Putamen (tissue), 1 donor: ENCODE measurements around the gene CUL4A.
"Not testable (repeated sequence)": the region's sequence is repeated elsewhere in the genome, so short reads cannot be mapped to it uniquely, and the experiment has no call there.

Experiments used
- DNase-seq: peaks from one replicate; pipeline ENCODE4 v3.0.0-alpha.2; 2016; ENCODE audit warnings: low spot score

The CUL4A gene

DNA sequence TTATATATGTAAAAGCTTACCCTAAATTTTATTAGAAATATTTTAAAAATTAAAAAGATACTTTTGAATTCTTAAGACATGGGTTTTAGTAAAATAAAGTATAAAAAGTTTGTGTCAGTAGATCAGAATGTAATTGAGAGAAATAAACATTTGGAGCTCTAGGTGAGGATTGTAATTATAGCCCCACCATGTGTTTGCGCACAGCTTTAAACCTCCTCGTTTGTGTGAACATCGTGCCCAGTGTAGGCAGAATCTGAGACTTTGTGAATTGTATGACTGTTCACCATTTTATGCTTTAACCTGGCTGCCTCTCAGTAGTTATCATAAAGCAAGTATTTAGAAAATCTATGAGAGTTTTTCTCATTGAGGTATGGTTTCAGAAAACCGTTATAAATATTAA is 29.1 kb downstream of the CUL4A start:
- no peak for DNase-seq

- DNase-seq = no peak
Measured at GRCh38 chr13:113239357-113239756, 29.9 kb downstream of the CUL4A start.

GRCh38 chr13:113239986-113240385 is 30.6 kb downstream of the CUL4A start:
- no peak for DNase-seq

DNA sequence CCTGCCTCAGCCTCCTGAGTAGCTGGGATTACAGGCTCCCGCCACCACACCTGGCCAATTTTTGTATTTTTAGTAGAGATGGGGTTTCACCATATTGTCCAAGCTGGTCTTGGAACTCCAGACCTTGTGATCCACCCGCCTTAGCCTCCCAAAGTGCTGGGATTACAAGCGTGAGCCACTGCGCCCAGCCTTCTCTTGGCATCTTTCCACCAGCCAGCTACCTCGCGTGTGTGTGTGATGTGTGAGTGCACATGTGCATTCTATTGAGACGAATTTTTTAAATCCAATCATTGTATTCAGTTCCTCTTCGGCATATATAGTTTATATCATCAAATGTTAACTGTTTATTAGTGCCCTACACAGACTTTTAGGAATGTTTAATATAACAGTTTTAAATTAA is 32.2 kb downstream of the CUL4A start:
- not testable (repeated sequence) for DNase-seq

- DNase-seq = no peak
Measured at GRCh38 chr13:113243847-113244246, 34.4 kb downstream of the CUL4A start.

DNA sequence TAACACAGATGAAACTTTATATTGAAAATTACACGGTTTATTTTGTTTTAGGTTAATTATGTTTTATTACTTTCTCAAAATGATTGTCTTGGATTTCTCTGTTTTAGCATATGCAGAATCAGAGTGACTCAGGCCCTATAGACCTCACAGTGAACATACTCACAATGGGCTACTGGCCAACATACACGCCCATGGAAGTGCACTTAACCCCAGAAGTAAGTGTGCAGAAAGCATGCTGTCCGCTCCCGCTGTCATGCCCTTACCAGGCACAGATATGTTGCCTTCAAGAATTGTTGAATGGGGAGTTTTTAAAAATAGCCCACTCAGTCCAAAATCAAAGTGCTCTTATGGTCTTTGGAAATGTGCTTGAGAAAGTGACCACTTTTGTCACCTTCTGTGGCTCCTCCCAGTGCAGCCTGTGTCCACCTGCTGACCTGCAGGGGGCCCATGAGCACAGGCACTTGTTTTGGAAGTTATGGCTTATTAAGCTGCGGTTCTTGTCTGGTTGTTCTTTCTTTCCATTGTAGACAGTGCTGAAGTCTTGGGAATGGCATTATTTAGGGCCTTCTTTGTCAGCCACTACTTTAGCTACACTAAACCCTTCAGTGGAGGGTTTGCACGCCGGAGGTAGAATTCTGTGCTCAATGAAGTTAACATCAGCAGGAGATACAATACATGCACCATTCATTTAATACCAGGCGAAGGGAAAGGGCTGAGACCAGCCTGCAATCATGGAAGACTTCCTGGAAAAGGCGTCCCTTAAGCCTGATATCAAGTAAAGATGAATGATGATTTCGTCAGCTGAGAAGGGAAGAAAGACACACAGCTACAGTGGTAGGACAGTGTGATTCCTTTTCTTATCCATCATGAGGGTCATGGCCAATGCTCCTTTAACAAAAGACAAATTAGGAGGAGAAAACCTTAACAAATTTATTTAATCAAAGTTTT is 36.7 kb downstream of the CUL4A start:
- DNase-seq = no peak

DNA sequence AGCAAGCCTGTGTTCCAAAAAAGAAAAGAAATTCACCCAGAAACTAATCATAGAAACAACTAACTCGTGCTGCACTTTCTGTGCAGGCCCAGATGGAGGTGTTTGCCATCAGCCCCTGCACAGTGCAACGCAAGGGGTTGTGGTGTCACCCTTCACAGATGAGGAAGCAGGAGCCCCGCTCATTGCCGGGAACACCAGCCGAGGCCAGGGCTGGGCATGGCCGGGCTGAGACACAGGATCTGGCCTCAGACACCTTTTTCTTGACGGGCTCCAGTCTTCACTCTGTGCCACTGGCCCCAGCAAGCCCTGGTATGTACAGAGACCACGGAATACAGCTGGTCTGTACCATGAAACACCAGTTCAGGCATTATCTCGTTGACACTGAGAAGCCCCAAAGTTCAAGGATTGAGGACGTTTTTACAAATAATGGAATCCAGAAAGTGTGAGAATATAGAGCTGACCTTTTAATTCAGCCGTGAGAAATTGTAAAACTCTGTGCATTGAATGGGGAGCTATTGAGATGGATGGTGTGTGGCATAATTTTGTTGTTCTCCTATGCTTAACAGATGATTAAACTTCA is 43.2 kb downstream of the CUL4A start:
- DNase-seq = no peak

GRCh38 chr13:113257908-113258307 is 48.5 kb downstream of the CUL4A start:
- not testable (repeated sequence) for DNase-seq

DNA sequence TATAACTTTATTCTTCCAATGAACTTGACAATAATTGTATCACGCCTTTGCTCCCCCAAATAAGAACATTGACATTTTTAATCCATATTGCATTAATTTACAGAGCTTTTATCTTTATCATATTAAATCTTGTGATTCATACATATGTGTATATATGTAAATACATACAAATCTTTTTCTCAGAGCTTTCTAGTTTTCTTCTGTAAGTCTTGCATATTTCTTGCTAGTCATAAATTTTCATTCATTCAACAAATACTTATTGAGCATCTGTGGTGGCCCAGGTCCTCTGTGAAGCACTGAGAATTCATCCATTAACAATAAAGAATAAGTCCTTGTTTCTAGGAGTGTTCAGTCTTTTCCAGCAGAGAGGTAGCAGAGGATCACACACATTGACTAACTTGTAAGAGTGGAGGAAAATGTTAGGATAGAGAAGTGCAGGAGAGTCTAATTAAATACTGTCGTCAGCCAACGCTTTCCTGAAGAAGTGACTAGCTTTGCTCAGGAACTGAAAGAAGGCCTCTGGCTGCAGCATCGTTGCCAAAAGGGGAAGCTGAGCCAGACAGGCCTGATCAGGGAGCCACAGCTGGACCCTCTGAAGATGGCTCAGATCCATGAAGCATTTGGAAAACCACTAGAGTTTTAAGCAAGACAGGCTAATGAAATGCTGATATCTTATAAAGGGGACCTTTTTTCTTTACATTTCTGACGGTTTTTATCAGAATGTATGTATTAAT is 49.1 kb downstream of the CUL4A start:
- no peak for DNase-seq

- DNase-seq = no peak
Measured at GRCh38 chr13:113260996-113261395, 51.6 kb downstream of the CUL4A start.

DNA sequence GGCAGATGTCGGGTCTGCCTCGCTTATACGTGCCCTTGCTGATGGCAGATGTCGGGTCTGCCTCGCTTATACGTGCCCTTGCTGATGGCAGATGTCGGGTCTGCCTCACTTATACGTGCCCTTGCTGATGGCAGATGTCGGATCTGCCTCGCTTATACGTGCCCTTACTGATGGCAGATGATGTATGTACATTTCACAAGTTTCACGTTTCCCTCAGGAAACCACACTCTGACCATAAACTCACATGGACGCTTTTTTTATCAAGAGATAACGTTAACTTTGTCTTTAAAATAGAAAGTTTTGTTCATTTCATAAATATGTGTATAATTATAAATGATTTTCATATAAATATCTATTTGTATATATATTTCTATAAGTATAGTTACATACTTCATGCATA is 53.6 kb downstream of the CUL4A start:
- not testable (repeated sequence) for DNase-seq

DNA sequence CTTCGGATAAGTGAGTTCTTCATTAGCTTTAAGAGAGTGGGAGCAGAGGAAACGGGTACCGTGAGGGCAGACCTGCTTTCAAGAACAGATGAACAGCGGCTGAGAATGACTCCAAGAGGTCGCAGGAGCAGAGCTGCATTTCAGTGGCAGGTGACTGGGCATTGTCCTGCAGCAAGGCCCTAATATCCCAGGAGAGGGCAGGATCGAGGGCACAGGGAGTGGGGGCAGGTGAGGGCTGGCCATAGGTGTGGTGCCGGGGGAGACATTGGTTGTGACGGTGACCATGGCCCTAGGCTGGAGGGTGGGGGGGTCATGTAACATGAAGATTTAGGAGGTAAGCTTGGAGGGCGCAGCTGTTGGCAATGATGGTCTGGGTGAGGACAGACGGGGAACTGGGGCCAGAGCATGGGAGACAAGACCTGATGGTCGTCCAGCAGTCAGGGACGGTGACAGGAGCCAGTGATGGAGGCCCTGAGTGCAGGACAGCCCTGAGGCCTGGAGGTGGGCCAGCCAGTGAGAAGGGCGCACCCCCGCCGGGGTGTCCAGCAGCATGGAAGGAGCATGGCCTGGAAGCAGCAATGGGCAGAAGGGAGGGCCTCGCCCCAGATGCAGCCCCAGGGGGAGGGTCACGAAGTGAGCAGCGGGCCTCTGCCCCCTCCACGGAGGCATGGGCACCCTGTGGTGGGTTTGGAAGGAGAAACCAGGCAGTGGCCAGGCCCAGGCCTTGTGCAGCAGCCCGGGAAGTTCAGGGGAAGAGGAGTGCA is 58.4 kb downstream of the CUL4A start:
- no peak for DNase-seq

GRCh38 chr13:113272031-113272430 is 62.6 kb downstream of the CUL4A start:
- no peak for DNase-seq

DNA sequence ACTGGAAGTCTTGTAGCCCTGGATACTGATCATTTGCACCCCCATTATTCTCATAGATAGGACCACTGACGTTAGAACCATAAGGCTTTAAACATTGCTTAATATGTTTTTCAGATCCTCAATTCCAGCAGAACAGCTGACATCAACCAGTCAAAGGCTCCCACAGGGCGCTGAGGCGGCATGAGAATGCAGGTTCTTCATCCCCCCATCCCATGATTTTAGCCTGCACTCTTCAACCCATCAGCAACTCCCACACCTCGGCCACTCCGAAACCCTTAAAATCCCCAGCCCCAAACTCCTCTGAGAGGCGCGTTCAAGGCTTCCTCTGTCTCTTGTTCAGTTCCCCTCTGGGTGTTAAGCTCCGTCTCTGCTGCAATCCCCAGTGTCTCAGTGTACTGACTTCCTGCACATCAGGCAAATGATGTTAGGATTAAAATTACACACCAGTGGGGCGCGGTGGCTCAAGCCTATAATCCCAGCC is 63.3 kb downstream of the CUL4A start:
- DNase-seq = no peak

GRCh38 chr13:113273321-113273720 is 63.9 kb downstream of the CUL4A start:
- no peak for DNase-seq

GRCh38 chr13:113273851-113274590 is 64.6 kb downstream of the CUL4A start:
- DNase-seq = no peak

DNA sequence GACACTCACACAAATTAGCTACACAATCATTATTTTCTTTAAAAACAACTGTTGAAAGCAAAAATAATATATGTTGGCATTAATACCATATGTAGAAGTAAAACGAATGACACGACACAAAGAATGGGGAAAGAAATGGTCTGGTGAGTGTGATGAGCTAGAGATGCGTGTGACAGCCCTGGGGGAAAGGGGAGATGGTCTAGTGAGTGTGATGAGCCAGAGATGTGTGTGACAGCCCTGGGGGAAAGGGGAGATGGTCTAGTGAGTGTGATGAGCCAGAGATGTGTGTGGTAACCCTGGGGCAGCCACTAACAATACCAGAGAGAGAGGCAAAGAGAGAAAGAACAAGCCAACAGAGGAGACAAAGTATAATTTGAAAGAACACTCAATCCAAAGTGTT is 65.3 kb downstream of the CUL4A start:
- no peak for DNase-seq

GRCh38 chr13:113275387-113275786 is 66.0 kb downstream of the CUL4A start:
- no peak for DNase-seq

DNA sequence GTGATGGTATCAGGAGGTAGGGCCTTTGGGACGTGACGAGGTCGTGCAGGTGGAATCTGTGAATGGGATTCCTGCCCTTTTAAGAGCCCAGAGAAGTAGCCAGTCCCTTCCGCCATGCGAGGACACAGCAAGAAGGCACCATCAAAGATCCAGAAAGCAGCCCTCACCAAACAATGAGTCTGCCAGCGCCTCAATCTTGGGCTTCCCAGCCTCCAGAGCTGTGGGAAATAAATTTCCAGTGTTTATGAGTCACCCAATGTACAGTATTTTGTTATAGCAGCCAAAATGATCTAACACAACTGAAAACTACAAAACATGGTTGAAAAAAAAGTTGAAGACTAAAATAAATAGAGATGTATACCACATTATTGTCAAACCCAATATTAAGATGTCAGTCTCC is 70.7 kb downstream of the CUL4A start:
- DNase-seq = no peak

- DNase-seq = no peak
Measured at GRCh38 chr13:113283904-113284303, 74.5 kb downstream of the CUL4A start.

DNA sequence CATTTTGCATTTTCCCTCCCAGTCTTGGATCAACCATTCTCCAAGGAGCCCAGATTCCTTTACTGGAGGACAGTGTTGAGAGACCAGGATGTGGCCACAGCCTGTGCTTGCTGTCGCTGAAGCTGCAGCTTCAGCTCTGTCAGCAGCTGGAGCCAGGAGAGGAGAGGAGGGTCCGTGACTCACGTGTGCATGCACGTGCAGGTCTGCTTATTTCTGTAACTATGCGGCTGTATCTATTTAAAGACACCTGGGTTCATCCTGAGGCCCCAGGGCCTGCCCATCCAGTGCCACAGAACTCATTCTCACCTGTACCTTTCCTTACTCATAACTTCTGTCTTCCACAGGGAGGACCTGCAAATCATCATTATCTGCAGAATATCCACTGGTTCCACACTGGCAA is 79.5 kb downstream of the CUL4A start:
- no peak for DNase-seq
